Smooth muscle cell (in vitro differentiated cells): Measurements from ENCODE around the gene NCF4. TPM values are rescaled to one million over a fixed set of nuclear protein-coding genes. Genes with fewer than 3 reads are reported as not detected.

ENCODE experiments used
- DNase-seq: peaks from one replicate; lab custom pipeline; 2025; ENCODE audit not compliant: unreplicated experiment; lab: John Stamatoyannopoulos, UW
- H2AFZ ChIP-seq: fragments of 200-600 bp; sonication (generic); 2 replicates; pipeline ENCODE4 v1.6.0; 2016; ENCODE audit warnings: antibody characterized with exemption, low read depth, mild to moderate bottlenecking
- H3F3A ChIP-seq: fragments of 200-600 bp; sonication (generic); 2 replicates; pipeline ENCODE4 v1.6.0; 2017; ENCODE audit warnings: antibody characterized with exemption, low read depth
- H3K27ac ChIP-seq: fragments of 200-600 bp; sonication (generic); 2 replicates; pipeline ENCODE4 v1.5.1; 2016; ENCODE audit warnings: low read depth, mild to moderate bottlenecking
- H3K27me3 ChIP-seq: fragments of 200-600 bp; sonication (generic); 2 replicates; pipeline ENCODE4 v1.6.1; 2016; ENCODE audit warnings: low read depth, mild to moderate bottlenecking
- H3K36me3 ChIP-seq: fragments of 200-600 bp; sonication (generic); 2 replicates; pipeline ENCODE4 v1.5.1; 2016; ENCODE audit warnings: low read depth
- H3K4me1 ChIP-seq: fragments of 200-600 bp; sonication (generic); 2 replicates; pipeline ENCODE4 v1.5.1; 2016; ENCODE audit warnings: low read depth
- H3K4me2 ChIP-seq: fragments of 200-600 bp; sonication (generic); 2 replicates; pipeline ENCODE4 v1.6.0; 2016; ENCODE audit warnings: mild to moderate bottlenecking
- H3K4me3 ChIP-seq: fragments of 200-600 bp; sonication (generic); 2 replicates; pipeline ENCODE4 v1.5.1; 2016; ENCODE audit warnings: mild to moderate bottlenecking
- H3K79me2 ChIP-seq: fragments of 200-600 bp; sonication (generic); 2 replicates; pipeline ENCODE4 v1.6.0; 2016; ENCODE audit warnings: low read depth, mild to moderate bottlenecking
- H3K9ac ChIP-seq: fragments of 200-600 bp; sonication (generic); 2 replicates; pipeline ENCODE4 v1.6.0; 2016; ENCODE audit warnings: low read depth
- H3K9me3 ChIP-seq: fragments of 200-600 bp; sonication (generic); replicated peaks from 2 replicates; pipeline ENCODE4 v1.5.1; 2016; ENCODE audit warnings: low read depth
- H4K20me1 ChIP-seq: fragments of 200-600 bp; sonication (generic); 2 replicates; pipeline ENCODE4 v1.6.0; 2016; ENCODE audit warnings: low read depth
- WGBS: methylation state at CpG from one replicate; pipeline ENCODE4 v1.1.7; 2016; ENCODE audit warnings: low lambda C conversion rate; 5-methylcytosine and 5-hydroxymethylcytosine counted together
- polyA plus RNA-seq: library from polyadenylated mRNA; unstranded; fragments of >200 nt; fragmentation: Nextera tagmentation; extraction: Ambion mirVana; gene quantifications from 2 replicates; pipeline ENCODE4 v1.2.1, GENCODE V29; 2016
- total RNA-seq: library from RNA; depleted of rRNA; stranded (reverse); fragments of >200 nt; gene quantifications from 2 replicates; pipeline ENCODE4 v1.2.3, GENCODE V29; 2014
- TF ChIP-seq, protein P1 (sequence below): fragments of 200-600 bp; sonication (generic); IDR thresholded peaks from 2 replicates; pipeline ENCODE4 v1.5.1; 2017; ENCODE audit warnings: borderline replicate concordance, mild to moderate bottlenecking, antibody characterized with exemption; ENCODE audit not compliant: insufficient read depth, poor library complexity, severe bottlenecking

Gene NCF4
- total and polyA plus RNA-seq, 2 experiments from 2014 or later: 0.15 TPM; not detected in 1

DNA sequence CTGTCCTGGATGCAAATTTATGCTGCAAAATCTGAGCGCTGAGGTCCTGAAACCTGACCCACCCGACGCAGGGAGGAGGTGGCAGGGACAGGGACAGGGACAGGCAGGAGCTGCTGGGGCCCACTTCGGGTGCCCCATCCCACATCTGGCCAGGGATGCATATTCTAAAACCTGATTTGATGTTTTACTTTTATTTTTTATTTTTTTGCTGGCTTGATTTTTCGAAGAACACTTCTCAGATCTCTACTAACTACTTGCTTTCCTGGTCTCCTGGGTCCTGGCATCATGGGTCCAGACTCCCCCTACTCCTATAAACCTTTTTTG lies 43.3 kb upstream of the NCF4 start:
- 45% methylated on average over 5 of the region's 5 CpGs for WGBS
- peaks cover 12% of the 10 kb centered on the region for H3K4me1 ChIP-seq
- H3F3A ChIP-seq: no peaks in the 10 kb centered on the region
- H4K20me1 ChIP-seq: no peaks in the 10 kb centered on the region
- no peak overlapping the region for H3K27ac ChIP-seq
- no peak for DNase-seq
- TF ChIP-seq, protein P1, sequence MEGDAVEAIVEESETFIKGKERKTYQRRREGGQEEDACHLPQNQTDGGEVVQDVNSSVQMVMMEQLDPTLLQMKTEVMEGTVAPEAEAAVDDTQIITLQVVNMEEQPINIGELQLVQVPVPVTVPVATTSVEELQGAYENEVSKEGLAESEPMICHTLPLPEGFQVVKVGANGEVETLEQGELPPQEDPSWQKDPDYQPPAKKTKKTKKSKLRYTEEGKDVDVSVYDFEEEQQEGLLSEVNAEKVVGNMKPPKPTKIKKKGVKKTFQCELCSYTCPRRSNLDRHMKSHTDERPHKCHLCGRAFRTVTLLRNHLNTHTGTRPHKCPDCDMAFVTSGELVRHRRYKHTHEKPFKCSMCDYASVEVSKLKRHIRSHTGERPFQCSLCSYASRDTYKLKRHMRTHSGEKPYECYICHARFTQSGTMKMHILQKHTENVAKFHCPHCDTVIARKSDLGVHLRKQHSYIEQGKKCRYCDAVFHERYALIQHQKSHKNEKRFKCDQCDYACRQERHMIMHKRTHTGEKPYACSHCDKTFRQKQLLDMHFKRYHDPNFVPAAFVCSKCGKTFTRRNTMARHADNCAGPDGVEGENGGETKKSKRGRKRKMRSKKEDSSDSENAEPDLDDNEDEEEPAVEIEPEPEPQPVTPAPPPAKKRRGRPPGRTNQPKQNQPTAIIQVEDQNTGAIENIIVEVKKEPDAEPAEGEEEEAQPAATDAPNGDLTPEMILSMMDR: no peak
- H3K27me3 ChIP-seq: peaks cover 85% of the 10 kb centered on the region
- H2AFZ ChIP-seq: no peak overlapping the region
- H3K79me2 ChIP-seq: no peaks in the 10 kb centered on the region
- H3K4me3 ChIP-seq: no peak overlapping the region
- peak overlapping the region; percentile 85 for H3K4me2 ChIP-seq
- H3K9ac ChIP-seq: no peak overlapping the region
- H3K36me3 ChIP-seq: no peaks in the 10 kb centered on the region
- no peaks in the 10 kb centered on the region for H3K9me3 ChIP-seq

DNA sequence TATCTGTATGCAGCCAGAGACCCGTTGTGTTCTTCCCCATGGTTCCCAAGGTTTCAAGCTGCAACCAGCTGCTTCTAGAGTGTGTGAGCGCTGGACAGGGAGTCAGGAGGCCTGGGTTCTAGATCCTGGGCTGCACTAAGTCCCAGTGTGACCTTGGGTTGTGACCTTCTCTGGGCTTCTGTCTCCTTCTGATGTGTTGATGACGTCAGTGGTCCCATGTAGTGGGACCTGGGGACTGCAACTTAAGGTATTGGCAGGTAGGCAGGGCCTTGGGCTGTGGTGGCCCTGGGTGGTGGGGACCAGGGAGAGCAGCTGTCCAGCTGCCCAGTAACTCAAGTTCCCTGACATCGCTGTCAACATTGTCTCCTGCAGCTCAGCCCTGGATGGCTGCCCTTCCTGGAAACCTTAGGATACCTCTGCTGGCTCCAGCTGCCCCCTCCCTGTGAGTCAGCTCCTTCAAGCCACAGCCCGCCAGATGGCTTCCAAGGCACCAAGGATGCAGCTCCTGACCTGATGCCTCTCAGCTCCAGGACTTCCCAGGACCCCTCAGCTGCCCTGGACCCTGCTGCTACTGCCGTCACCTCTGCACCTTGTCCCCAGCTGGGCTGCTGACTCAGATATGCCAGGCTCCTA lies 42.7 kb upstream of the NCF4 start:
- Histone ChIP-seq H4K20me1 (no peaks in the 10 kb centered on the region), H3K4me1 (peaks cover 19% of the 10 kb centered on the region), H3K9me3 (no peaks in the 10 kb centered on the region), H3F3A (no peaks in the 10 kb centered on the region), H3K4me3 (no peak overlapping the region), H3K9ac (no peak overlapping the region), H3K36me3 (no peaks in the 10 kb centered on the region), H3K79me2 (no peaks in the 10 kb centered on the region), H3K4me2 (no peak overlapping the region), H2AFZ (no peak overlapping the region), H3K27ac (no peak overlapping the region), H3K27me3 (peaks cover 80% of the 10 kb centered on the region)
- TF ChIP-seq, protein P1: no peak
- WGBS: 85% methylated on average over 6 of the region's 6 CpGs
- DNase-seq: no peak

DNA sequence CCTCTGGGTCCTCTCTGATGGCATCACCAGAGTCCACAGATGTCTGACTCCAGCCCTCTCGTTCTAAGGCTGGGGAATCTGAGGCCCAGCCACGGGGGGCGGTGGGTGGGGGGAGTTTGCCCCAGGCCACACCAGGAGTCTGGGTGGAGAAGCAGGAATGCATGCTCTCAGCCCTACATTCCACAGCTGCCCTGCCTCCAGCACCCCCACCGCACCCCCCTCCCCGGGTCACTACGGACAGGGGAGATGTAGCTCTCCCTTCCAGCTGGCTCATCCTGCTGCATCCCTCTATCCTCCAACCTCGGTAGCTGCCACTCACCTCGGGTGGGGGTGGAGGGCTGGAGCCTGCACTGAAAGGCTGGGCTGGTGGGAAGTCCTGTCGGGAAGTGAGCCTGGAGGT lies 41.7 kb upstream of the NCF4 start:
- Histone ChIP-seq H4K20me1 (no peaks in the 10 kb centered on the region), H3K79me2 (no peaks in the 10 kb centered on the region), H3K27me3 (peaks cover 70% of the 10 kb centered on the region), H3K27ac (no peak overlapping the region), H3F3A (no peaks in the 10 kb centered on the region), H3K4me3 (no peak overlapping the region), H3K4me1 (peaks cover 20% of the 10 kb centered on the region), H3K9ac (no peak overlapping the region), H2AFZ (no peak overlapping the region), H3K9me3 (no peaks in the 10 kb centered on the region), H3K4me2 (no peak overlapping the region), H3K36me3 (no peaks in the 10 kb centered on the region)
- TF ChIP-seq, protein P1: no peak
- 47% methylated on average over 9 of the region's 9 CpGs for WGBS
- no peak for DNase-seq

DNA sequence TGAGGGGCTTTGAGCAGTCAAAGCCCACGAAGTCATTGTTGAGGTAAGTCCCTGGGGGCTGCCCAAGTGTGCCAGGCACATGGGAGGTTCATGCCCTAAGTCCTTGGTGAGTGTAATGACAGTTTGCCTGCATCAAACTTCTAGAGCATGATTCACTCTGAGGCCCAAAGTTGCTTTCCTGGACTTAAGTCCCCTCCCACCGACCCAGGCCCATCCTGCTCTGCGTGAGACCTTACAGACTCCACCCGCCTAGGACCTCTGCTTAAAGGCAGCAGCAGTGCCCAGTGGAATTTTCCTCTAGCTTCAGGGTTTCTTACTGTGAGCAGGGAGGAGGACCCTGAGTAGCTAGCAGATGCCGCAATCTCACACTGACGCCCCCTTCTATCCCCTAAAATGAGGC lies 38.2 kb upstream of the NCF4 start:
- no peaks in the 10 kb centered on the region for H3K79me2 ChIP-seq
- no peaks in the 10 kb centered on the region for H4K20me1 ChIP-seq
- H3K9ac ChIP-seq: no peak overlapping the region
- no peak overlapping the region for H3K27ac ChIP-seq
- TF ChIP-seq, protein P1: no peak
- H3K27me3 ChIP-seq: peaks cover 38% of the 10 kb centered on the region
- H3K36me3 ChIP-seq: no peaks in the 10 kb centered on the region
- H3K4me1 ChIP-seq: peaks cover 13% of the 10 kb centered on the region
- no peak for DNase-seq
- no peak overlapping the region for H2AFZ ChIP-seq
- H3K4me2 ChIP-seq: no peak overlapping the region
- H3F3A ChIP-seq: no peaks in the 10 kb centered on the region
- no peak overlapping the region for H3K4me3 ChIP-seq
- WGBS: 60% methylated on average over 6 of the region's 6 CpGs
- no peaks in the 10 kb centered on the region for H3K9me3 ChIP-seq
